ENCODE data around the gene DNAJC16.

- no peak for TF ChIP-seq NFIC (IDR thresholded peaks at IDR 0.05)
- no peak for TF ChIP-seq MAX (IDR thresholded peaks at IDR 0.05)
- no peak for TF ChIP-seq EP300 (IDR thresholded peaks at IDR 0.05; ENCODE audit: borderline replicate concordance)
- no peak for TF ChIP-seq CEBPB (IDR thresholded peaks at IDR 0.05)
- no peak for TF ChIP-seq YY1 (IDR thresholded peaks at IDR 0.05; ENCODE audit: low read depth)
- no peak for TF ChIP-seq FOXM1 (IDR thresholded peaks at IDR 0.05; ENCODE audit: borderline replicate concordance, low read depth)
- TF ChIP-seq TEAD4 (IDR thresholded peaks at IDR 0.05), result no peak
- TF ChIP-seq REST (IDR thresholded peaks at IDR 0.05; ENCODE audit: low read depth), result no peak
- TF ChIP-seq, protein P1, sequence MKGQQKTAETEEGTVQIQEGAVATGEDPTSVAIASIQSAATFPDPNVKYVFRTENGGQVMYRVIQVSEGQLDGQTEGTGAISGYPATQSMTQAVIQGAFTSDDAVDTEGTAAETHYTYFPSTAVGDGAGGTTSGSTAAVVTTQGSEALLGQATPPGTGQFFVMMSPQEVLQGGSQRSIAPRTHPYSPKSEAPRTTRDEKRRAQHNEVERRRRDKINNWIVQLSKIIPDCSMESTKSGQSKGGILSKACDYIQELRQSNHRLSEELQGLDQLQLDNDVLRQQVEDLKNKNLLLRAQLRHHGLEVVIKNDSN (IDR thresholded peaks at IDR 0.05), result no peak
- TF ChIP-seq TCF12 (IDR thresholded peaks at IDR 0.05; ENCODE audit: low read depth), result no peak
- no peak for TF ChIP-seq CREB1 (IDR thresholded peaks at IDR 0.05; ENCODE audit: low read depth)
These were observed 11.5 kb upstream of the DNAJC16 start for GRCh38 chr1:15515022-15515663.

Data from Ishikawa (cell line).